HG03342 (cell line): ENCODE data around the gene AXDND1.
"Not testable (repeated sequence)": the region's sequence is repeated elsewhere in the genome, so short reads cannot be mapped to it uniquely, and the experiment has no call there.

Experiments
- ATAC-seq: cut with Tn5 transposase; IDR thresholded peaks from one replicate; pipeline ENCODE4 v1.9.1; 2021; ENCODE audit warnings: mild to moderate bottlenecking, moderate library complexity; ENCODE audit not compliant: unreplicated experiment

Gene AXDND1

GRCh38 chr1:179366093-179366800 lies 476 bp downstream of the AXDND1 start:
- ATAC-seq: peak; percentile 33

GRCh38 chr1:179369751-179370341 lies 4.1 kb downstream of the AXDND1 start:
- ATAC-seq: peak; percentile 27

GRCh38 chr1:179372160-179372559 lies 6.4 kb downstream of the AXDND1 start:
- no peak for ATAC-seq

GRCh38 chr1:179376223-179376622 lies 10.5 kb downstream of the AXDND1 start:
- ATAC-seq: no peak

DNA sequence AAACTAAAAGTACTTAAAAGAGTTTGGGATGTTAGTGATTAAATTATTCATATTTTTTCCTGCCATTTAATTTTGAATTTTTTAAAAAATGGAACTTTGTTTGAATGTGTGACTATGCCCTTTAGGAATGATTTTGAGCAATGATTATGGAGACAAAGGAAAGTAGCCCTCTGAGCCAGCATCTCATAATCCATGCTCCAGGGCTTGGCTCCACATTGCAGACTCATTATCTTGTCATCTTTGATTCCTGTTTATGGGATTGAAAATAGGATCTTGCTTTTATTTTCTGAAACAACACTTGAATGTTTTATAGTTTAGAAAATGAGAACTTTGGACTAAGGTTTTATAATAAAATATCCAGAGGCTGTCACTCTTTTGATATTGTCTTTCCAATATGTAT lies 14.5 kb downstream of the AXDND1 start:
- no peak for ATAC-seq

- ATAC-seq: no peak
Measured at GRCh38 chr1:179384027-179384426, 18.3 kb downstream of the AXDND1 start.

DNA sequence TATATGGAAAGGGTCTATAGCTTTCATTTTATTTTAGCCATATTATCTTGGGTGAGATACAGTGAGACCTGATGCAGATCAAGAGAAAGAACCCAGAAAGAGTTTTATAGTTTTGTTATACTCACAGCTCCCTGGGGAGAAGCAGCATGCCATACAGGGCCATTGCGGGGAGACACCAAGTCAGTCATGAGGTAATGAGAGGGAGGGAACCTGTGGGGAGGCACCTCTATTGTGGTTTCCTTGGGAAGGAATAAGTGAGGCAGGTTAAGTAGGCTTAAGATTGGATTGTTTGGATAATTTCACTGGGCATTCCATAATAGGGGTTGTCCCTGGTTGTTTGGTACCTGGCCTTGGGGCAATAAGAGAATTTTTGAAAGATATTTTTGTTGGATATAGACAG lies 19.7 kb downstream of the AXDND1 start:
- ATAC-seq: no peak

DNA sequence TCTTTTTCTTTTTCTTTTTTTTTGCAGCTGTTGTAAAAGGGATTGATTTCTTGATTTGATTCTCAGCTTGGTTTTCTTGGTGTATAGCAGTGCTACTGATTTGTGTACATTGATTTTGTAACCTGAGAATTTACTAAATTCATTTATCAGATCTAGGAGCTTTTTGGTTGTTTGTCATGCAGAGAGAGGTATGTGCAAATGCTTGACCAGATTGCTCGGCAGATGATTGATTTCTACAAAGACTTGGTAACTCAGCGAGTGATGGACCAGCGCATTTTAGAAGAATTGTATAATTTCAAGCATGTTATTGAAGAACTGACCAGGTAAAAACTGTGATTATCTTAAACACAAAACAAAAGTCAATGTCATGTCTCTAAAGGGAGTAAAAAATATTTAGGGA lies 27.9 kb downstream of the AXDND1 start:
- ATAC-seq: no peak

DNA sequence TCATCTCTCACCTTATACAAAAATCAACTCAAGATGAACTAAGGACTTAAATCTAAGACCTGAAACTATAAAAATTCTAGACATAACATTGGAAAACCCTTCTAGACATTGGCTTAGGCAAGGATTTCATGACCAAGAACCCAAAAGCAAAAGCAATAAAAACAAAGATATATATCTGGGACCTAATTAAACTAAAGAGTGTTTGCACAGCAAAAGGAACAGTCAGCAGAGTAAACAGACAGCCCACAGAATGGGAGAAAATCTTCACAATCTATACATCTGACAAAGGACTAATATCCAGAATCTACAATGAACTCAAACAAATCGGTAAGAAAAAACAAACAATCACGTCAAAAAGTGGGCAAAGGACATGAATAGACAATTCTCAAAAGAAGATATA lies 33.6 kb downstream of the AXDND1 start:
- not testable (repeated sequence) for ATAC-seq

DNA sequence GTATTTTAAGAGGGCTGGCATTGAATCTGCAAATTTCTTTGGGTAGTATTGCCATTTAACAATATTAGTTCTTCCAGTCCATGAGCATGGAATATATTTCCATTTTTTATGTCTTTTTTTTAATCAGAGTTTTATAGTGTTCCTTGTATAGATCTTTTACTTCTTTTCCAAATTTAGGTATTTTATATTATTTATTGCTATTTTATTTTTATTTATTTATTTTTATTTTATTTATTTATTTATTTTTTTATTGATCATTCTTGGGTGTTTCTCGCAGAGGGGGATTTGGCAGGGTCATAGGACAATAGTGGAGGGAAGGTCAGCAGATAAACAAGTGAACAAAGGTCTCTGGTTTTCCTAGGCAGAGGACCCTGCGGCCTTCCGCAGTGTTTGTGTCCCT lies 52.0 kb downstream of the AXDND1 start:
- not testable (repeated sequence) for ATAC-seq

DNA sequence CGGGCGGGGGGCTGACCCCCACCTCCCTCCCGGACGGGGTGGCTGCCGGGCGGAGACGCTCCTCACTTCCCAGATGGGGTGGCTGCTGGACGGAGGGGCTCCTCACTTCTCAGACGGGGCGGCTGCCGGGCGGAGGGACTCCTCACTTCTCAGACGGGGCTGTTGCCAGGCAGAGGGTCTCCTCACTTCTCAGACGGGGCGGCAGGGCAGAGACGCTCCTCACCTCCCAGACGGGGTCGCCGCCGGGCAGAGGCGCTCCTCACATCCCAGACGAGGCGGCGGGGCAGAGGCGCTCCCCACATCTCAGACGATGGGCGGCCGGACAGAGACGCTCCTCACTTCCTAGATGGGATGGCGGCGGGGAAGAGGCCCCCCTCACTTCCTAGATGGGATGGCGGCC lies 52.9 kb downstream of the AXDND1 start:
- not testable (repeated sequence) for ATAC-seq

DNA sequence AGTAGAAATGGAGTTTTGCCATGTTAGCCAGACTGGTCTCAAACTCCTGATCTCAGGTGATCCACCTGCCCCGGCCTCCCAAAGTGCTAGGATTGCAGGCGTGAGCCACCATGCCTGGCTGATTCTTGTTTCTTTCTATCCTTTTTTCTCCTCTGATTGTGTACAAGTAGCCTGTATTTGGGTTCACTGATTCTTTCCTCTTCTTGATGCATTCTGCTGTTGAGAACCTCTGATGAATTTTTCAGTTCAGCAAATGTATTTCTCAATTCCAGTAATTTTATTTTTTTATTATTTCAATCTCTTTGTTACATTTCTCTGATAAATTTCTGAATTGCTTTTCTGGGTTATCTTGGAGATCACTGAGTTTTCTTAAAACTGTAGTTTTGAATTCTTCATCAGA lies 58.8 kb downstream of the AXDND1 start:
- no peak for ATAC-seq

GRCh38 chr1:179425186-179425585 lies 59.4 kb downstream of the AXDND1 start:
- ATAC-seq: no peak

DNA sequence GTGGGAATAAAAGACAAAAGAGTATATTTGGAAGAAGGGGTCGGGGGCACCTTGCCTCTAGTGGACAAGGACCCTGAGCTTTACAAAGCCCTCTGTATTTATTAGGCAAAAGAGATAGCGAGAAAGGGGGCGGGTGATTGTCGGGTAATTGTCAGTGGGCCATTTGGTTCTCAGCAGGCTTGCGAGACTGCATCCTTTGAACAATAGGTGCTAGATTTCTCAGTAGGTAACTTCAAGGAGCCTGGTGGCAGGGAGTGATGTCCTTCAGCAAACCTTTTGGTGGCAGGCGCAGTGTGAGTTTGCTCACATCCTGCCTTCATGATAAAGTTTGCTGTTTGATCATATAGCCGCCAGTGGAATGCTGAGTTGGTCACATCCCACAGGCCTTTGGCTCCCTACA lies 71.4 kb downstream of the AXDND1 start:
- no peak for ATAC-seq

GRCh38 chr1:179439646-179440045 lies 73.9 kb downstream of the AXDND1 start:
- not testable (repeated sequence) for ATAC-seq

- ATAC-seq: not testable (repeated sequence)
Measured at GRCh38 chr1:179440301-179440700, 74.5 kb downstream of the AXDND1 start.

GRCh38 chr1:179440971-179441370 lies 75.2 kb downstream of the AXDND1 start:
- no peak for ATAC-seq

DNA sequence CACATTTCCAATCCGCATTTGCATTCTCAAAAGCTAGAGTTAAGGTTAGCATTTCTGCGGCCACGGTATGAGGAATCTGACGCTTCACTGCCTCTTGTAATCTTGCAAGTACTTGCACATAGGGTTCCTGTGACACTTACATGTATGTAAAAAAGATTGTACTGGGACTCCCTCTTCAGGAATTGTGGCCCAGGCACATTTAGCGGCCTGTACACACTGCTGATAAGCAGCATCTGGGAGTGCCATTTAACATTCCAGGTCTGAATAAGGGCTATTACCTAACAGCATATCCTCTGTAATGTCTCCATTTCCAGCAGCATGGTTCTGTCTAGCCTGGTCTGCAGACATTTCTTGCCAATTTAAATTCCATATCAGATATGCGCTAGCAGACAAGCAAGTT lies 75.7 kb downstream of the AXDND1 start:
- ATAC-seq: no peak

GRCh38 chr1:179442846-179443245 lies 77.1 kb downstream of the AXDND1 start:
- not testable (repeated sequence) for ATAC-seq

DNA sequence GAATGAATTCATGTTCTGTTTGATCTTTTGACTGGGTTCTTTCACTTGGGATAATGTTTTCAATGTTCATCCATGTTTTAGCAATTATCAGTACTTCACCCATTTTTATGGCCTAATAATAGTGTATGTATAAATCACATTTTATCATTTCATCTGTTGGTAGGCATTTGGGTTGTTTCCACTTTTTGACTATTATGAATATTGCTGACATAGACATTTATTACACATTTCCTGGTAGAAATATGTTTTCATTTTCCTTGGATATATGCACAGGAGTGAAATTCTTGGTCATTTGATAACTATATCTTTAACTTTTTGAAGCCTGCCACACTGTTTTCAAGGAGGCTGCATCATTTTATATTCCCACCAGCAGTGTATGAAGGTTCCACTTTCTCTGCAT lies 79.8 kb downstream of the AXDND1 start:
- ATAC-seq: no peak

DNA sequence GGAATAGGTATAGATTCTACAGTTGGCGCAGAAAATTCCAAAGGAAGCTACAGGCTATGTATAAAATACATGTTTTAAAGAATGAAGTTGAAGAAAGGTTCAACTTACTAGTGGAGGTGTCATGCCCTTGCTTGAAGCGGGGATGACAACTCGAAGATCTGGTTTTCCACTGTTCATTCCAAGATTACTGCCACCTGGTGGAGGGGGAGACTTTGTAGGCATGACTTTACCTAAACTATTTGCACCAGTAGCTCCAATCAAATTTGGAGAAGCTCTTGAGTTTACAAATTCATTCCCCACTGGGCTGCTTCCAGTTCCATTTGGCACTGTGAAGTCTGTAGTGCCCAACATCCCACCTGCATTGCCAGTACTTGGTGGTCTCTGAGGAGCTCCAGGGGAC lies 81.7 kb downstream of the AXDND1 start:
- no peak for ATAC-seq

DNA sequence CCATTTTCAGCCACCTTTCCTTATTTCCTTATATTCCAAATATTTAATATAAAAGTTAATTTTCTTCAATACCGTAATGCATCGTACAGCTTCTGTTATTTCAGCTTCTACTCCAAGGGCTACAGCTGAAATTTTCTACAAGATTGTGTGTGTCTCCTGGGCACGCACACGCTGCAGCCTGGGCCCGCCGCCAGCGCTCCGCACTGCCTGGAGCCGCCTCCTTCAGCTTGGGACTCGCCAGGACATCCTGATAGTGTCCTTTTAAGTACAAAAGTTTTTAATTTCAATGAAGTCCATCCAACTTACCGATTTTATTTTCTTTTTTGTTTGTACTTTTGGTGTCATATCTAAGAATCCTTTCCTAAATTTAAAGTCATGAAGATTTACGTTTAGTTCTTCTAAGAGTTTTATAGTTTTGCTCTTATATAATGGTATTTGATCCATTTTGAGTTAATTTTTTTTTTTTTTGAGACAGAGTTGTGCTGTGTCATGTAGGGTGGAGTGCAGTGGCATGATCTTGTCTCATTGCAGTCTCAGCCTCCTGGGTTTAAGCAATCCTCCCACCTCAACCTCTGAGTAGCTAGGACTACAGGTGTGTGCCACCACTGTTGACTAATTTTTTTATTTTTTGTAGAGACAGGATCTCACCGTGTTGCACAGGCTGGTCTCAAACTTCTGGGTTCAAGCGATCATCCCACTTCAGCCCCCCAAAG lies 82.8 kb downstream of the AXDND1 start:
- no peak for ATAC-seq
